ENCODE measurements around the gene NRDC.
A peak's percentile ranks its signal among the peaks of the same experiment; 100 is the strongest.

NRDC gene

DNA sequence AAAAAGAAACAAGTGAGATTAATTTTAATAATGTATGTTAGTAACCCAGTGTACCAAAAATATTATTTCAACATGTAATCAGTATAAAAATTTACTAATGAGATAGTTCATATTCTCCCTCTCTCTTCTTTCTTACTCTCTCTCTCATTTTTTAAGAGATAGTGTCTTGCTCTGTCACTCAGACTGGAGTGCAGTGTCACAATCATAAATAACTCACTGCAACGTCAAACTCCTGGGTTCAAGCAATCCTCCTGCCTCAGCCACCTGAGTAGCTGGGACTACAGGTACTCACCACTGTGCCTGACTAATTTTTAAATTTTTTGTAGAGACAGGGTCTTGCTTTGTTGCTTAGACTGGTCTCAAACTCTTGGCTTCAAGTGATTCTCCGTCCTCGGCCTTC lies 123.9 kb downstream of the NRDC start:
- H3K9ac ChIP-seq (ENCODE audit: low read depth, low read length), result no peak overlapping the region
- no peak overlapping the region for H3K4me3 ChIP-seq (ENCODE audit: low read length)
- peaks cover 6% of the 10 kb centered on the region for H3K36me3 ChIP-seq (ENCODE audit: insufficient read depth, low read length)
- no peak overlapping the region for H3K4me2 ChIP-seq (ENCODE audit: low read length)
- H3K4me1 ChIP-seq (ENCODE audit: control insufficient read depth, insufficient read depth, low read length), result peaks cover 17% of the 10 kb centered on the region
- no peaks in the 10 kb centered on the region for H3K27me3 ChIP-seq (ENCODE audit: control insufficient read depth, insufficient read depth, low read length)
- H3K9me3 ChIP-seq (replicated peaks; ENCODE audit: low read length), result no peaks in the 10 kb centered on the region

DNA sequence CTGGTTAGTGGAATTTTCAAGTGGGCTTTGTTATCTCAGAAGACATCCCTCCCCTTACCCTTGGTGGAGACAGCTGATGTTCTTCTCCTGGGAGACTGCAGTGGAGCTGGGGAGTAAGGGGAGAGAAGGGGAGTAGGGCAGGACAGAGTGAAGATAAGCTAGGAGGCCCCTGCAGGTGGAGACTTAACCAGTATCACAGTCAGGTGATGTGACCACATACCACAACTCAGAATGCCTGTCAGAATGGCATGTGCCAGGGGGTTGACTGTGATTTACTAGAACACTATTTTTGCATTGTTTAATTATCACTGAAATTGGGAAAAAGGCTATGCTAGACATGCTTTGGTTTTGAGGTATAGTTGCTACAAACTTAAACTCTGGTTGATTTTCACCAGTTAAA lies 124.6 kb downstream of the NRDC start:
- Histone ChIP-seq H3K9me3 (replicated peaks; ENCODE audit: low read length) (no peaks in the 10 kb centered on the region), H3K9ac (ENCODE audit: low read depth, low read length) (no peak overlapping the region), H3K27me3 (ENCODE audit: control insufficient read depth, insufficient read depth, low read length) (no peaks in the 10 kb centered on the region), H3K36me3 (ENCODE audit: insufficient read depth, low read length) (peaks cover 6% of the 10 kb centered on the region), H3K4me2 (ENCODE audit: low read length) (no peak overlapping the region), H3K4me1 (ENCODE audit: control insufficient read depth, insufficient read depth, low read length) (peaks cover 17% of the 10 kb centered on the region), H3K4me3 (ENCODE audit: low read length) (no peak overlapping the region)

DNA sequence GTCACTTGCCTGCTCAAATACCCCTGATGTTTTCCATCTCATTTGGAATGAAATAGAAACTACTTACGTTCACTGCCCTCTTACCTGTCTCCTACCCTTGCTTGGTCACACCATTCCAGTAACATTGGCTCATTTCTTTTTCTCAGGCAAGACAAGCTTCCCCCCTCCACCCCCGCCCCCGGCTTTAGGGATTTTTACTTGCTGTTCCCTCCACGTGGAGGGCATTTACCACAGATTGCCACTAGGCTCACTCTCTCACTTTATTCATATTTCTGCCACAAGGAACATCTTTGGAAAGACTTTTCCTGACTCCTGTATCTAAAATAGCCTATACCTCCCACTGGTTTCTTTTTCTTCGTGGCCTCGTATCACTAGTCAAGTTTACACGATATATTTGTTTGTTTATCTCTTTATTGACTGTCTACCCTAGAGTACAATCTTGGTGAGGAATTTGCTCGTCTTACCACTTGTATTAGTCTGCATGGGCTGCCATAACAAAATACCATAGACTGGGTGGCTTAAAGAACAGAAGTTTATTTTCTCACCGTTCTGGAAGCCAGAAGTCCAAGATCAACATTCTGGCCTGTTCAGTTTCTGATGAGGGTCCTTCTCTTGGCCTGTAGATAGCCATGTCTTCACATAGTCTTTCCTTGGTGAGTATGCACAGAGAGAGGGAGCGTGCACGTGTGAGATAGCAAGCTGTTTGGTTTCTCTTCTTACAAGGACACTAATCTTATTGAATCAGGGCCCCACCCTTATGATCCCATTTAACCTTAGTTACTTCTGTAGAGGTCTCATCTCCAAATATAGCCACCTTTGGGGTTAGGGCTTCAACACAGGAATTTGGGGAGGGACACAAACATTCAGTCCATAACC lies 126.2 kb downstream of the NRDC start:
- Histone ChIP-seq H3K4me1 (ENCODE audit: control insufficient read depth, insufficient read depth, low read length) (peaks cover 17% of the 10 kb centered on the region), H3K9me3 (replicated peaks; ENCODE audit: low read length) (no peaks in the 10 kb centered on the region), H3K9ac (ENCODE audit: low read depth, low read length) (no peak overlapping the region), H3K27me3 (ENCODE audit: control insufficient read depth, insufficient read depth, low read length) (no peaks in the 10 kb centered on the region), H3K4me3 (ENCODE audit: low read length) (no peak overlapping the region), H3K4me2 (ENCODE audit: low read length) (no peak overlapping the region), H3K36me3 (ENCODE audit: insufficient read depth, low read length) (peaks cover 6% of the 10 kb centered on the region)

DNA sequence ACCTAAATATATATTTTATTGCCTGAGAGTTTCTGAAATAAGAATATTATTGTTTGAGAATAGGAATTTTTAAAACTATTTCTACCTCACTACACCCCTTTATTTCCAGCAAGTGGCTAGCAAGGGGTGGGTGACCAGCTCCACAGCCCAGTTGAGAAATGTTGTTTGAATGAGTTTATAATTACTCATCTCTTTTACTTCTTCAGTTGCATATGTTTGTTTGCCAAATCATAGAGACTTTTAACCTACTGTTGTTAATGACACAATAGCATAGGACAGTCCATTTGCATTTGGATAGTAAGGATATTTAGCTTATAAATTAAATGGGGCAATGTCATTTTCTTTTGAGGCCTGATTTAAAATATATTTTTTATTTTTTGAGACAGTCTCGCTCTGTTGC lies 127.8 kb downstream of the NRDC start:
- Histone ChIP-seq H3K9ac (ENCODE audit: low read depth, low read length) (no peak overlapping the region), H3K4me2 (ENCODE audit: low read length) (no peak overlapping the region), H3K27me3 (ENCODE audit: control insufficient read depth, insufficient read depth, low read length) (no peaks in the 10 kb centered on the region), H3K36me3 (ENCODE audit: insufficient read depth, low read length) (peaks cover 6% of the 10 kb centered on the region), H3K4me1 (ENCODE audit: control insufficient read depth, insufficient read depth, low read length) (peaks cover 17% of the 10 kb centered on the region), H3K9me3 (replicated peaks; ENCODE audit: low read length) (no peaks in the 10 kb centered on the region), H3K4me3 (ENCODE audit: low read length) (no peak overlapping the region)

DNA sequence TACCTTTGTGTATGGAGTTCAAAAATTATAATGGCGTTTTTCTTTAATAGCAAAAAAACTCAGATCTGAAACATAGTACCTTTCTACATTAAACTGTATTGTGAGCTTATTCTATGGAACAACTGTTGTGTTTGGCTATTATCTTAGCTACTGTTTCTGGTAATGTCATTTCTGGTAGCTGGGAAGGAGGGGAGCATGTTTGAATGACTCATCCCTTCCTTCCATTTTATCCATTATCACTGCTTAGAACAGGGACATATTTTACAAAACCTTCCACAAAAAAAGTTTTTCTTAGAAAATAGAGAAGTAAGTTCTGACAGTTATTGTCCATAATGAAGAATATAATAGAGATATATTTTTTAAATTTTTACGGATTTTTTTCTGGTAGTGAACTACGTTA lies 128.3 kb downstream of the NRDC start:
- H3K4me1 ChIP-seq (ENCODE audit: control insufficient read depth, insufficient read depth, low read length), result peaks cover 17% of the 10 kb centered on the region
- H3K4me2 ChIP-seq (ENCODE audit: low read length), result peak overlapping the region; percentile 20
- no peaks in the 10 kb centered on the region for H3K9me3 ChIP-seq (replicated peaks; ENCODE audit: low read length)
- peaks cover 6% of the 10 kb centered on the region for H3K36me3 ChIP-seq (ENCODE audit: insufficient read depth, low read length)
- H3K4me3 ChIP-seq (ENCODE audit: low read length), result no peak overlapping the region
- no peak overlapping the region for H3K9ac ChIP-seq (ENCODE audit: low read depth, low read length)
- no peaks in the 10 kb centered on the region for H3K27me3 ChIP-seq (ENCODE audit: control insufficient read depth, insufficient read depth, low read length)

DNA sequence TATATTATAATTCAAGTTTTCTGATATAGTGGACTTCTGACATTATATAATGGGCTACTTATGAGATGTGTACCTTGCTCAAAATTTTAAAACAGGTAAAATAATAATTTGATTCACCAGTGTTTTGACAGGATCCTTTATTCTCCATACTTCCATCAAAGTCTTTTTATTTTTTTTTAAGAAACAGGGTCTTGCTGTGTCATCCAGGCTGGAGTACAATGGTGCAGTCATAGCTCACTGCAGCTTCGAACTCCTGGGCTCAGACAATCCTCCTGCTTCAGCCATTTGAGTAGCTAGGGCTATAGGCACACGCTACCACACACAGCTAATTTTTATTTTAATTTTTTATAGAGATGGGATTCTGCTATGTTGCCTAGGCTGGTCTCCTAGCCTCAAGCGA lies 129.4 kb downstream of the NRDC start:
- peaks cover 17% of the 10 kb centered on the region for H3K4me1 ChIP-seq (ENCODE audit: control insufficient read depth, insufficient read depth, low read length)
- H3K9ac ChIP-seq (ENCODE audit: low read depth, low read length), result no peak overlapping the region
- H3K4me2 ChIP-seq (ENCODE audit: low read length), result no peak overlapping the region
- H3K36me3 ChIP-seq (ENCODE audit: insufficient read depth, low read length), result peaks cover 6% of the 10 kb centered on the region
- no peak overlapping the region for H3K4me3 ChIP-seq (ENCODE audit: low read length)
- H3K27me3 ChIP-seq (ENCODE audit: control insufficient read depth, insufficient read depth, low read length), result no peaks in the 10 kb centered on the region
- H3K9me3 ChIP-seq (replicated peaks; ENCODE audit: low read length), result no peaks in the 10 kb centered on the region

DNA sequence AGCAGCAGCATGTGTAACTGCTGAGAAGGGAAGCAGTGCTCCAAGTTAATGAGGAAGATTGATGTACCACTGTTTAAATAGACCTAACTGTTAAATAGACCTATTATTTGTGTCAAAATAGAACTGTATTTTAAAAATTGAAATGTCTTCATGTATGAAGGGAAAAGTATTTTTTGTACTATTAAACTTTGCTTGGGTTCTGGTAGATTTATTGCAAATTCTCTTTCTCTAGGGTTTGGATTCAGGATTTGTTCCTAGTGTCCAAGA lies 133.3 kb downstream of the NRDC start:
- no peak overlapping the region for H3K4me3 ChIP-seq (ENCODE audit: low read length)
- H3K4me2 ChIP-seq (ENCODE audit: low read length), result no peak overlapping the region
- no peaks in the 10 kb centered on the region for H3K27me3 ChIP-seq (ENCODE audit: control insufficient read depth, insufficient read depth, low read length)
- H3K4me1 ChIP-seq (ENCODE audit: control insufficient read depth, insufficient read depth, low read length), result peaks cover 5% of the 10 kb centered on the region
- H3K36me3 ChIP-seq (ENCODE audit: insufficient read depth, low read length), result no peaks in the 10 kb centered on the region
- no peaks in the 10 kb centered on the region for H3K9me3 ChIP-seq (replicated peaks; ENCODE audit: low read length)
- no peak overlapping the region for H3K9ac ChIP-seq (ENCODE audit: low read depth, low read length)

DNA sequence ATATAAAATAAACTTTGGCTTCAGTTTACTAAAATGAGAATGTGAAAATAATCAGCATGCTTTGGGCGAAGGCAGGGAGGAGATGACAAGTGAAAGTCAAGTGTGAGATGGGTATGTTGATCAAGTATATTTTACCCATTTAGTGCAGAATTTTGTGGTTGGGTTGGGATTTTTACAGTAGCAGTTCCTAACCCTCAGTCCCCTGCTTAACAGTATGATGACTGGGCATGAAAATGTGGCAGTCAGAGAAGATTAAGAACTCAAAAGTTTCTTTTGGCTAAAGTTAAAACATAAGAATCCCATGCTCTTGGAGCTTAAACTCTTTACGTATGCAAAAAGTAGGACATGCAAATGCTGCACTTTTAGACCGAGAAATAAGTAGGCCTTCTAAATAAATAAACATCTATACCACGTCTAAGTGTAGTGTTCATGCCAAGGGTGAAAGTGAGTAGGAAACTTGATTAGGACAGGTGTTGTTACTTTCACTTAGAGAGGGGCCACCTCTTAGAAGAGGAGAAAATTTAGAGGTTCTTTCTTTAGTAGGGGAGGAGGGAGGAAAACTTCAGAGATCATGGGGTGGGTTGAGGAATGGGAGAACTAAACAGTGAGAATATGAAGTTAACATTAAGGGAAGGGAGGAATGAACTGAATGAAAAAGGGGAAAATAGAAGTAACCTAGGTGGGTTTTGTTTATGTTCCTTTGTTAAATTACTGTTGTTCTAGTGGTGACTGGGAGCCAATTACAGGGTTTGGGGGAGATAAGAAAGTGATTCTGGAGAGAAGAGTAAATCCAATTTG lies 133.8 kb downstream of the NRDC start:
- Histone ChIP-seq H3K27me3 (ENCODE audit: control insufficient read depth, insufficient read depth, low read length) (no peaks in the 10 kb centered on the region), H3K4me2 (ENCODE audit: low read length) (no peak overlapping the region), H3K4me1 (ENCODE audit: control insufficient read depth, insufficient read depth, low read length) (no peaks in the 10 kb centered on the region), H3K9me3 (replicated peaks; ENCODE audit: low read length) (no peaks in the 10 kb centered on the region), H3K9ac (ENCODE audit: low read depth, low read length) (no peak overlapping the region), H3K4me3 (ENCODE audit: low read length) (no peak overlapping the region), H3K36me3 (ENCODE audit: insufficient read depth, low read length) (no peaks in the 10 kb centered on the region)

DNA sequence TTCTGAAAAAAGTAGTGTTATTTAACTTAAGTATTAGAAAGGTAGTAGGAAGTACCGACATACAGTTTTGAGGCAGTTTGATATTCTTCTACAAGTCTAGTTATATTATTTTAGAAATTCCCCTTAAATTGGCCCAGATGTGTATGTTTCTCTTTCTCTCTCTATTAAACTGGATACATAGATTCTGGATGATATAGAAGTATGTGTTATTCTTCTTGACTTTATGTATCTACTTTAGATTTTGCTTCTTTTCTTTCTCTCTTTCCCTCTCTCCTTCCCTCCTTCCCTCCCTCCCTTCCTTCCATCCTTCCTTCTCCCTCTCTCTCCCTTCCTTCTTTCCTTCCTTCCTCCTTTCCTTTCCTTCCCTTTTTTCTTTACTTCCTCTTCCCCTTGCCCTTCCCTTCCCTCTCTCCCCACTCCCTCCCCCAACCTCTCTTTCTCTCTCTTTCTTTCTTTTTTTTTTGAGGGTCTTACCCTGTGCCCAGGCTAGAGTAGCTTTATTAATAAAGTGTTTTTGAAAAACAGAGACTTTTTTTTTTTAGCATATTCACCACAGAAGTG lies 137.3 kb downstream of the NRDC start:
- H3K36me3 ChIP-seq (ENCODE audit: insufficient read depth, low read length), result no peaks in the 10 kb centered on the region
- H3K4me3 ChIP-seq (ENCODE audit: low read length), result no peak overlapping the region
- H3K4me2 ChIP-seq (ENCODE audit: low read length), result no peak overlapping the region
- peaks cover 17% of the 10 kb centered on the region for H3K4me1 ChIP-seq (ENCODE audit: control insufficient read depth, insufficient read depth, low read length)
- H3K27me3 ChIP-seq (ENCODE audit: control insufficient read depth, insufficient read depth, low read length), result no peaks in the 10 kb centered on the region
- H3K9me3 ChIP-seq (replicated peaks; ENCODE audit: low read length), result no peaks in the 10 kb centered on the region
- no peak overlapping the region for H3K9ac ChIP-seq (ENCODE audit: low read depth, low read length)

DNA sequence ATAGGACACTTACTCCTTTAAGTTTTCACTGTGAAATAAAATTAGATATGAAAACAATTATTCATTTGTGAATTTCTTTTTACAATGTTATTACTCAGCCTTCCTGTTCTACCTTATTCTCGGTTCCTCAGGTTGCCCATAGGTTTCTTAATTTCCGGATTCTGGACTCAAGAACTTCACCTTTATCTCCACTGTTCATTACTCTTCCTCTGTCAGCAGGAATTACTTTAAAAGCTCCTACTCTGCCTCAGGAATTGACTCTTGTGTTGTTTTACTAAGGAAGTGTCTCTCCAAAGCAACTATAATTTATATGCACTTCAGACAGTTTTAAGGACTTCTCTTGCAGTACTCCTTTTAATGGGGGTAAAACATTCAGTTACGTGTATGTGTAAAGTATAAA lies 137.9 kb downstream of the NRDC start:
- Histone ChIP-seq H3K4me3 (ENCODE audit: low read length) (no peak overlapping the region), H3K4me1 (ENCODE audit: control insufficient read depth, insufficient read depth, low read length) (peaks cover 17% of the 10 kb centered on the region), H3K9me3 (replicated peaks; ENCODE audit: low read length) (no peaks in the 10 kb centered on the region), H3K9ac (ENCODE audit: low read depth, low read length) (no peak overlapping the region), H3K4me2 (ENCODE audit: low read length) (no peak overlapping the region), H3K27me3 (ENCODE audit: control insufficient read depth, insufficient read depth, low read length) (no peaks in the 10 kb centered on the region), H3K36me3 (ENCODE audit: insufficient read depth, low read length) (no peaks in the 10 kb centered on the region)
